SK-N-SH treated with all-trans-retinoic acid at 6 μM for 48 hours (cell line): ENCODE measurements around the gene MINDY4.

Source experiments
- ATAC-seq: fragments of 200-7000 bp; cut with Tn5 transposase; 3 replicates; pipeline ENCODE4 v1.9.1; 2020; ENCODE audit warnings: mild to moderate bottlenecking, moderate library complexity
- ARNTL ChIP-seq: fragments of 450-650 bp; formaldehyde crosslinking; IDR thresholded peaks from 2 replicates; pipeline ENCODE4 v1.5.0; 2020; ENCODE audit warnings: low read depth, mild to moderate bottlenecking, moderate library complexity, borderline replicate concordance
- BACH2 ChIP-seq: fragments of 250-450 bp; sonication (Bioruptor Pico); IDR thresholded peaks from 2 replicates; pipeline ENCODE4 v1.9.0; 2021; ENCODE audit warnings: mild to moderate bottlenecking, borderline replicate concordance
- CSDC2 ChIP-seq: fragments of 250-450 bp; sonication (Bioruptor Pico); IDR thresholded peaks from 2 replicates; pipeline ENCODE4 v1.5.0; 2020; ENCODE audit warnings: mild to moderate bottlenecking, moderate library complexity
- OSR1 ChIP-seq: fragments of 250-450 bp; sonication (Bioruptor Pico); IDR thresholded peaks from 2 replicates; pipeline ENCODE4 v1.8.0; 2022; ENCODE audit warnings: moderate library complexity, mild to moderate bottlenecking, inconsistent platforms
- PPARA ChIP-seq: fragments of 250-450 bp; sonication (Bioruptor Pico); IDR thresholded peaks from 2 replicates; pipeline ENCODE4 v1.5.0; 2020; ENCODE audit warnings: mild to moderate bottlenecking, borderline replicate concordance
- SNAI2 ChIP-seq: fragments of 250-450 bp; sonication (Bioruptor Pico); IDR thresholded peaks from 2 replicates; pipeline ENCODE4 v1.5.0; 2020; ENCODE audit warnings: mild to moderate bottlenecking, moderate library complexity
- TCF4 ChIP-seq: fragments of 250-450 bp; sonication (Bioruptor Pico); IDR thresholded peaks from 2 replicates; pipeline ENCODE4 v1.8.0; 2021; ENCODE audit warnings: mild to moderate bottlenecking, moderate library complexity, borderline replicate concordance
- ZC3H10 ChIP-seq: fragments of 250-450 bp; sonication (Bioruptor Pico); IDR thresholded peaks from 2 replicates; pipeline ENCODE4 v1.5.1; 2021; ENCODE audit warnings: mild to moderate bottlenecking, moderate library complexity
- ZFP3 ChIP-seq: fragments of 250-450 bp; sonication (Bioruptor Pico); IDR thresholded peaks from 2 replicates; pipeline ENCODE4 v1.5.0; 2020; ENCODE audit warnings: mild to moderate bottlenecking, moderate library complexity
- ZFP30 ChIP-seq: fragments of 450-650 bp; formaldehyde crosslinking; IDR thresholded peaks from 2 replicates; pipeline ENCODE4 v1.5.0; 2022; ENCODE audit warnings: mild to moderate bottlenecking, moderate library complexity
- ZNF565 ChIP-seq: fragments of 450-650 bp; formaldehyde crosslinking; conservative IDR thresholded peaks from 2 replicates; pipeline ENCODE4 v1.5.0; 2020; ENCODE audit warnings: low read depth, mild to moderate bottlenecking, moderate library complexity
- ZNF70 ChIP-seq: fragments of 450-650 bp; formaldehyde crosslinking; IDR thresholded peaks from 2 replicates; pipeline ENCODE4 v1.5.0; 2020; ENCODE audit warnings: mild to moderate bottlenecking, moderate library complexity
- ZNF8 ChIP-seq: fragments of 450-650 bp; formaldehyde crosslinking; IDR thresholded peaks from 2 replicates; pipeline ENCODE4 v1.5.0; 2020; ENCODE audit warnings: mild to moderate bottlenecking, moderate library complexity
- TF ChIP-seq, protein P1 (sequence below): fragments of 250-450 bp; sonication (Bioruptor Pico); IDR thresholded peaks from 2 replicates; pipeline ENCODE4 v1.8.0; 2021; ENCODE audit warnings: low read depth, mild to moderate bottlenecking, moderate library complexity, borderline replicate concordance
- TF ChIP-seq, protein P2 (sequence below): fragments of 250-450 bp; sonication (Bioruptor Pico); IDR thresholded peaks from 2 replicates; pipeline ENCODE4 v1.5.0; 2020; ENCODE audit warnings: mild to moderate bottlenecking, moderate library complexity
- TF ChIP-seq, protein P3 (sequence below): fragments of 250-450 bp; sonication (Bioruptor Pico); IDR thresholded peaks from 2 replicates; pipeline ENCODE4 v1.8.0; 2020; ENCODE audit warnings: mild to moderate bottlenecking, moderate library complexity, borderline replicate concordance
- TF ChIP-seq, protein P4 (sequence below): fragments of 250-450 bp; sonication (Bioruptor Pico); IDR thresholded peaks from 2 replicates; pipeline ENCODE4 v1.5.1; 2020; ENCODE audit warnings: low read depth, mild to moderate bottlenecking, moderate library complexity
- TF ChIP-seq, protein P5 (sequence below): fragments of 250-450 bp; sonication (Bioruptor Pico); IDR thresholded peaks from 2 replicates; pipeline ENCODE4 v1.5.1; 2021; ENCODE audit warnings: mild to moderate bottlenecking, moderate library complexity

The MINDY4 gene

DNA sequence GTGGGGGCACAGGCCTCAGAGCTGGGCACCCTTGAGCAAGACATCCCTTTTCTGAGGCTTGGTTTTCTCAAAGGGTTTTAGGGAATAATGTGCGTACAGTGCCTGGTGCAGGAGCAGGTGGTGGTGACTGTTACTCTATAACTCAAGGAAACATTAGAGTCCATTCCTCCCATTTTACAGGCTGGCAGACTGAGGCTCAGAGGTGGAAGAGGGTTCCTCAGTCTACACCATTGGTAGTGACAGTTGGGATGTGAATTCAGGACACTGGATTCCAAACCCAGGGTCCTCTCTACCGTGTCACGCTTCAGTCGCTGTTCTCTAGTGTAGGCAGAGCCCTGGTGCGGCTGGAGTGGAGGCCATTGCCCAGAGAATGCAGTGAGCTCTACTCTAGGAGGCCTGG lies 100.4 kb downstream of the MINDY4 start (continued):
- TF ChIP-seq, protein P1, sequence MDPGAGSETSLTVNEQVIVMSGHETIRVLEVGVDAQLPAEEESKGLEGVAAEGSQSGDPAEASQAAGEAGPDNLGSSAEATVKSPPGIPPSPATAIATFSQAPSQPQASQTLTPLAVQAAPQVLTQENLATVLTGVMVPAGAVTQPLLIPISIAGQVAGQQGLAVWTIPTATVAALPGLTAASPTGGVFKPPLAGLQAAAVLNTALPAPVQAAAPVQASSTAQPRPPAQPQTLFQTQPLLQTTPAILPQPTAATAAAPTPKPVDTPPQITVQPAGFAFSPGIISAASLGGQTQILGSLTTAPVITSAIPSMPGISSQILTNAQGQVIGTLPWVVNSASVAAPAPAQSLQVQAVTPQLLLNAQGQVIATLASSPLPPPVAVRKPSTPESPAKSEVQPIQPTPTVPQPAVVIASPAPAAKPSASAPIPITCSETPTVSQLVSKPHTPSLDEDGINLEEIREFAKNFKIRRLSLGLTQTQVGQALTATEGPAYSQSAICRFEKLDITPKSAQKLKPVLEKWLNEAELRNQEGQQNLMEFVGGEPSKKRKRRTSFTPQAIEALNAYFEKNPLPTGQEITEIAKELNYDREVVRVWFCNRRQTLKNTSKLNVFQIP (CRISPR knock-in tag), result no peak
- no peak for TF ChIP-seq CSDC2 (CRISPR knock-in tag)
- TF ChIP-seq, protein P2, sequence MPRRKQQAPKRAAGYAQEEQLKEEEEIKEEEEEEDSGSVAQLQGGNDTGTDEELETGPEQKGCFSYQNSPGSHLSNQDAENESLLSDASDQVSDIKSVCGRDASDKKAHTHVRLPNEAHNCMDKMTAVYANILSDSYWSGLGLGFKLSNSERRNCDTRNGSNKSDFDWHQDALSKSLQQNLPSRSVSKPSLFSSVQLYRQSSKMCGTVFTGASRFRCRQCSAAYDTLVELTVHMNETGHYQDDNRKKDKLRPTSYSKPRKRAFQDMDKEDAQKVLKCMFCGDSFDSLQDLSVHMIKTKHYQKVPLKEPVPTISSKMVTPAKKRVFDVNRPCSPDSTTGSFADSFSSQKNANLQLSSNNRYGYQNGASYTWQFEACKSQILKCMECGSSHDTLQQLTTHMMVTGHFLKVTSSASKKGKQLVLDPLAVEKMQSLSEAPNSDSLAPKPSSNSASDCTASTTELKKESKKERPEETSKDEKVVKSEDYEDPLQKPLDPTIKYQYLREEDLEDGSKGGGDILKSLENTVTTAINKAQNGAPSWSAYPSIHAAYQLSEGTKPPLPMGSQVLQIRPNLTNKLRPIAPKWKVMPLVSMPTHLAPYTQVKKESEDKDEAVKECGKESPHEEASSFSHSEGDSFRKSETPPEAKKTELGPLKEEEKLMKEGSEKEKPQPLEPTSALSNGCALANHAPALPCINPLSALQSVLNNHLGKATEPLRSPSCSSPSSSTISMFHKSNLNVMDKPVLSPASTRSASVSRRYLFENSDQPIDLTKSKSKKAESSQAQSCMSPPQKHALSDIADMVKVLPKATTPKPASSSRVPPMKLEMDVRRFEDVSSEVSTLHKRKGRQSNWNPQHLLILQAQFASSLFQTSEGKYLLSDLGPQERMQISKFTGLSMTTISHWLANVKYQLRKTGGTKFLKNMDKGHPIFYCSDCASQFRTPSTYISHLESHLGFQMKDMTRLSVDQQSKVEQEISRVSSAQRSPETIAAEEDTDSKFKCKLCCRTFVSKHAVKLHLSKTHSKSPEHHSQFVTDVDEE, result no peak
- TF ChIP-seq PPARA (CRISPR knock-in tag), result no peak

DNA sequence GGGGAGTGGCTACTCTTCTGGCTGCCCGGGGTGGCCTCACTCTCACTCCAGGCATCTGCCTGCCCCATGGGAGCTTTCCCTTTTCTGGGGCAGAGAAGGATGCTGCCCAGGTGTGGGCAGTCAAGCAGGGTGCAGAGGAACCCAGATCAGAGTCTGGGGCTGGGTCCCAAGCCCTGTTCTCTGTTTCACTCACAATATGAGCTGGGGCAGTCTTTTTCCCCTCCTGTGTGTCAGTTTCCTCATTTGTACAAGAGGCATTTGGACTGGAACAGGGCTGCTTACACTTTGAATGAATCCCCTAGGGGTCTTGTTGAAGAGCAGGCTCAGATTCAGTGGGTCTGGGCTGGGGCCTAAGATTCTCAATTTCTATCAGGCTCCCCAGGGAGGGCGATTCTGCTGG lies 102.0 kb downstream of the MINDY4 start:
- TF ChIP-seq BACH2, result no peak
- TF ChIP-seq ZNF8 (CRISPR knock-in tag), result no peak
- TF ChIP-seq, protein P3, sequence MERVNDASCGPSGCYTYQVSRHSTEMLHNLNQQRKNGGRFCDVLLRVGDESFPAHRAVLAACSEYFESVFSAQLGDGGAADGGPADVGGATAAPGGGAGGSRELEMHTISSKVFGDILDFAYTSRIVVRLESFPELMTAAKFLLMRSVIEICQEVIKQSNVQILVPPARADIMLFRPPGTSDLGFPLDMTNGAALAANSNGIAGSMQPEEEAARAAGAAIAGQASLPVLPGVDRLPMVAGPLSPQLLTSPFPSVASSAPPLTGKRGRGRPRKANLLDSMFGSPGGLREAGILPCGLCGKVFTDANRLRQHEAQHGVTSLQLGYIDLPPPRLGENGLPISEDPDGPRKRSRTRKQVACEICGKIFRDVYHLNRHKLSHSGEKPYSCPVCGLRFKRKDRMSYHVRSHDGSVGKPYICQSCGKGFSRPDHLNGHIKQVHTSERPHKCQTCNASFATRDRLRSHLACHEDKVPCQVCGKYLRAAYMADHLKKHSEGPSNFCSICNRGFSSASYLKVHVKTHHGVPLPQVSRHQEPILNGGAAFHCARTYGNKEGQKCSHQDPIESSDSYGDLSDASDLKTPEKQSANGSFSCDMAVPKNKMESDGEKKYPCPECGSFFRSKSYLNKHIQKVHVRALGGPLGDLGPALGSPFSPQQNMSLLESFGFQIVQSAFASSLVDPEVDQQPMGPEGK (CRISPR knock-in tag), result no peak
- no peak for TF ChIP-seq ZFP3 (CRISPR knock-in tag)
- TF ChIP-seq, protein P4, sequence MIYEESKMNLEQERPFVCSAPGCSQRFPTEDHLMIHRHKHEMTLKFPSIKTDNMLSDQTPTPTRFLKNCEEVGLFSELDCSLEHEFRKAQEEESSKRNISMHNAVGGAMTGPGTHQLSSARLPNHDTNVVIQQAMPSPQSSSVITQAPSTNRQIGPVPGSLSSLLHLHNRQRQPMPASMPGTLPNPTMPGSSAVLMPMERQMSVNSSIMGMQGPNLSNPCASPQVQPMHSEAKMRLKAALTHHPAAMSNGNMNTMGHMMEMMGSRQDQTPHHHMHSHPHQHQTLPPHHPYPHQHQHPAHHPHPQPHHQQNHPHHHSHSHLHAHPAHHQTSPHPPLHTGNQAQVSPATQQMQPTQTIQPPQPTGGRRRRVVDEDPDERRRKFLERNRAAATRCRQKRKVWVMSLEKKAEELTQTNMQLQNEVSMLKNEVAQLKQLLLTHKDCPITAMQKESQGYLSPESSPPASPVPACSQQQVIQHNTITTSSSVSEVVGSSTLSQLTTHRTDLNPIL (CRISPR knock-in tag), result no peak
- TF ChIP-seq TCF4 (CRISPR knock-in tag), result no peak
- TF ChIP-seq PPARA (CRISPR knock-in tag), result no peak
- TF ChIP-seq ZNF70, result no peak
- TF ChIP-seq SNAI2 (CRISPR knock-in tag), result no peak
- ATAC-seq, result no peak

DNA sequence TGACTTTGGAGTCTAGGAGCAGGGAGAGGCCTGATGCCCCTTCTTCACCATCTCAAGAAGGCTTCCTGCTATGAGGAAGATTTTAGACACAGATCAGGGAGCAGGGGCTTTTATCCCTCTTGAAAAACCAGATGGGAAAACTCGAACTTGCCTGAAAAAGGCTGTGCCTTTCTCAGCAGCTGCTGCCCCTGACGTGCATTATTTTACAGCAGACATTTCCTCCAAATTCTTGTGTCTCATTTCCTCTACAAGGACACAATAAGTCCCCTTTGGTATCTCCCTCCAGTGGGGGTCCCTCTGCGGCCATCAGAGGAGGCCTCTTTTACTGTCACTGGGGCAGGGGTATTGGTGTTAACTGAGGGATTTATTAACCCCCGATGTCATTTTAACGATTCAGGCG lies 102.4 kb downstream of the MINDY4 start:
- no peak for ATAC-seq
- TF ChIP-seq OSR1 (no peak), ZNF565 (no peak), ZNF8 (CRISPR knock-in tag) (no peak), ZNF70 (no peak), ZFP3 (CRISPR knock-in tag) (no peak), PPARA (CRISPR knock-in tag) (no peak), ZC3H10 (CRISPR knock-in tag) (no peak), CSDC2 (CRISPR knock-in tag) (no peak), ARNTL (no peak)
- TF ChIP-seq, protein P1 (CRISPR knock-in tag), result no peak
- TF ChIP-seq, protein P4 (CRISPR knock-in tag), result no peak

DNA sequence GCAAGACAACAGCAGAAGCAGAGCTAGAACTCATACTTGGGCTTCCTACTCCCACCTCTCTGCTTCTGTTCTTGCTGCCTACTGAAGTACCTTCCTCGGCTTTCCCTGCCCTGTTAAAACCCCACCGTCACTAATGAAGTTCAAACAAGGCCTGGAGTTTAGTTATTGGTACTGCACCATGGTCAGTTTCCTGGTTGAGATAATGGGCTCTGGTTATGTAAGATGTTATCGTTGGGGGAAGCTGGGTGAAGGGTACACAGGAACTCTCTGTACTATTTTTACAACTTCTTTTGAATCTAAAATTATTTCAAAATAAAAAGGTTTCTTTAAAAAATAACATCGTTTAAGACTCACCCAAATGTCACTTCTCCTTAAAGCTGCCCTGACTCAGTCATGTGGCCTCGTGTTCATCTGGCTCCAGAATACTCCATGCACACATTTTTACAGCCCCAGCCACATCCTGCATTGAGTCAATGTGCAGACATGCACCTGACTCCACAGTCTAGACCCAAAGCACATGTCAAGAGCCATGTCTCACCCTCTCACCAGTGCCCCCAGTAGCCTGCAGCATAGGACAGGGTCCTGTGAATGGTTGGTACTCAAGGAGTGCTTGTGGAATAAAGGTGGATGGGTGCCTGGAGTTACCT lies 103.6 kb downstream of the MINDY4 start:
- TF ChIP-seq ARNTL, result no peak
- TF ChIP-seq, protein P5, sequence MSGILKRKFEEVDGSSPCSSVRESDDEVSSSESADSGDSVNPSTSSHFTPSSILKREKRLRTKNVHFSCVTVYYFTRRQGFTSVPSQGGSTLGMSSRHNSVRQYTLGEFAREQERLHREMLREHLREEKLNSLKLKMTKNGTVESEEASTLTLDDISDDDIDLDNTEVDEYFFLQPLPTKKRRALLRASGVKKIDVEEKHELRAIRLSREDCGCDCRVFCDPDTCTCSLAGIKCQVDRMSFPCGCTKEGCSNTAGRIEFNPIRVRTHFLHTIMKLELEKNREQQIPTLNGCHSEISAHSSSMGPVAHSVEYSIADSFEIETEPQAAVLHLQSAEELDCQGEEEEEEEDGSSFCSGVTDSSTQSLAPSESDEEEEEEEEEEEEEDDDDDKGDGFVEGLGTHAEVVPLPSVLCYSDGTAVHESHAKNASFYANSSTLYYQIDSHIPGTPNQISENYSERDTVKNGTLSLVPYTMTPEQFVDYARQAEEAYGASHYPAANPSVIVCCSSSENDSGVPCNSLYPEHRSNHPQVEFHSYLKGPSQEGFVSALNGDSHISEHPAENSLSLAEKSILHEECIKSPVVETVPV (CRISPR knock-in tag), result no peak
- TF ChIP-seq, protein P2, result no peak
- TF ChIP-seq SNAI2 (CRISPR knock-in tag), result no peak
- no peak for TF ChIP-seq OSR1
- TF ChIP-seq ZFP30 (CRISPR knock-in tag), result no peak
- ATAC-seq, result no peak
